HepG2 (cell line): ENCODE results near the gene HOXD8.

ENCODE experiments used
- POLR2A ChIP-seq, 2 experiments: IDR thresholded peaks; 2 replicates each; pipeline ENCODE4 v1.6.1; 2011; ENCODE audit warnings: low read depth in 2 of 2, low read length in 2 of 2, mild to moderate bottlenecking in 1 of 2, moderate library complexity in 1 of 2; ENCODE audit not compliant: insufficient read depth in 1 of 2
- RXRA ChIP-seq: sonication (generic); formaldehyde crosslinking; IDR thresholded peaks from 2 replicates; pipeline ENCODE4 v1.5.1; 2020; ENCODE audit warnings: missing genetic modification reagents
- ZNF432 ChIP-seq: sonication (generic); formaldehyde crosslinking; IDR thresholded peaks from 2 replicates; pipeline ENCODE4 v1.5.0; 2020; ENCODE audit warnings: missing genetic modification reagents, mild to moderate bottlenecking, borderline replicate concordance
- ZNF891 ChIP-seq: sonication (generic); formaldehyde crosslinking; IDR thresholded peaks from 2 replicates; pipeline ENCODE4 v1.5.0; 2020; ENCODE audit warnings: mild to moderate bottlenecking, missing genetic modification reagents
- TF ChIP-seq, protein P1 (sequence below): sonication (generic); formaldehyde crosslinking; IDR thresholded peaks from 2 replicates; pipeline ENCODE4 v1.8.0; 2022; ENCODE audit warnings: mild to moderate bottlenecking, missing genetic modification reagents
- TF ChIP-seq, protein P2 (sequence below): sonication (generic); formaldehyde crosslinking; IDR thresholded peaks from 2 replicates; pipeline ENCODE4 v1.8.0; 2022; ENCODE audit warnings: missing genetic modification reagents, low read depth, mild to moderate bottlenecking, borderline replicate concordance

DNA sequence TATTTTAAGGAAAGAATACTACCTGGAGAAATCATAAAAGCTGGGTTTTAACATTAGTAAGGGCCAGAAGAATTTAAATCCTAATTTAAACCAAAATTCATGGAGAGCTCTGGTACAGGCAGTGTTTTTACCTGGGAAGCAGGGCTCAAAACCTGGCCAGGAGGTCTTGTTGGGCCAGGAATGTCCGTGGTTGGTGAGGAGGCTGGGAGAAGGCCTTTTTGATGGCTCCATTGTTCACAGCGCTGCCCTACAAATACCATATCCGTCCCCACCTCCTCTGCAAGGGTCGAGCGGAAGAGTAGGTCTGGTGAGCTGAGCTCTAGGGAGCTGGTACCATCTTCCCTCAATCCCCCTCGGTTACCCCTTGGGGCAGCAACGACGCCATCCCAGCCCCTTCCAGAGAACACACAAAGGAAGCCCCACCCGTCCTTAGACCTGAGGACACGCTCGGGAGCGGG is 48.1 kb downstream of the HOXD8 start:
- TF ChIP-seq, protein P1, sequence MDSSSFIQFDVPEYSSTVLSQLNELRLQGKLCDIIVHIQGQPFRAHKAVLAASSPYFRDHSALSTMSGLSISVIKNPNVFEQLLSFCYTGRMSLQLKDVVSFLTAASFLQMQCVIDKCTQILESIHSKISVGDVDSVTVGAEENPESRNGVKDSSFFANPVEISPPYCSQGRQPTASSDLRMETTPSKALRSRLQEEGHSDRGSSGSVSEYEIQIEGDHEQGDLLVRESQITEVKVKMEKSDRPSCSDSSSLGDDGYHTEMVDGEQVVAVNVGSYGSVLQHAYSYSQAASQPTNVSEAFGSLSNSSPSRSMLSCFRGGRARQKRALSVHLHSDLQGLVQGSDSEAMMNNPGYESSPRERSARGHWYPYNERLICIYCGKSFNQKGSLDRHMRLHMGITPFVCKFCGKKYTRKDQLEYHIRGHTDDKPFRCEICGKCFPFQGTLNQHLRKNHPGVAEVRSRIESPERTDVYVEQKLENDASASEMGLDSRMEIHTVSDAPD (CRISPR knock-in tag), result no peak
- TF ChIP-seq POLR2A (IDR thresholded peaks at IDR 0.05; ENCODE audit: insufficient read depth in 1 of 2, low read depth in 2 of 2, low read length in 2 of 2), result no peak
- no peak for TF ChIP-seq ZNF432 (CRISPR knock-in tag)
- TF ChIP-seq ZNF891 (CRISPR knock-in tag), result no peak
- TF ChIP-seq, protein P2, sequence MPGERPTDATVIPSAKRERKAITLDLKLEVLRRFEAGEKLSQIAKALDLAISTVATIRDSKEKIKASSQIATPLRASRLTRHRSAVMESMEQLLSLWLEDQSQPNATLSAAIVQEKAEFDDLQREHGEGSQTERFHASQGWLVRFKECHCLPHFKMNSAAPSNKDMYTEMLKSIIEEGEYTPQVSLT (CRISPR knock-in tag), result no peak
- no peak for TF ChIP-seq RXRA
